H1 (cell line): ENCODE data around the gene SIPA1L3.
"Not testable (repeated sequence)": the region's sequence is repeated elsewhere in the genome, so short reads cannot be mapped to it uniquely, and the experiment has no call there.

Source experiments
- CBX5 ChIP-seq: fragments of 300-800, 300-1000 bp; sonication (generic); IDR thresholded peaks from 2 replicates; pipeline ENCODE4 v1.7.1; 2016; ENCODE audit warnings: antibody characterized with exemption, low read length, low read depth
- CEBPB ChIP-seq: IDR thresholded peaks from 2 replicates; pipeline ENCODE4 v1.6.1; 2012; ENCODE audit warnings: low read depth, low read length
- CTCF ChIP-seq, 3 experiments: IDR thresholded peaks; 1 replicate in 2 of 3; 2 replicates in 1 of 3; pipeline versions ENCODE4 v1.5.1 to v1.6.1; 2011; ENCODE audit warnings: low read length in 3 of 3, mild to moderate bottlenecking in 3 of 3, inconsistent platforms in 2 of 3, low read depth in 1 of 3, moderate library complexity in 1 of 3; ENCODE audit not compliant: insufficient read depth in 1 of 3; ENCODE audit errors: control extremely low read depth in 1 of 3
- EZH2 ChIP-seq: fragments of 200-600 bp; sonication (generic); IDR thresholded peaks from 2 replicates; pipeline ENCODE4 v1.7.1; 2012; ENCODE audit warnings: low read depth, mild to moderate bottlenecking, moderate library complexity, low read length, inconsistent platforms; ENCODE audit not compliant: severe bottlenecking
- JUND ChIP-seq: IDR thresholded peaks from 2 replicates; pipeline ENCODE4 v1.6.1; 2011; ENCODE audit warnings: mild to moderate bottlenecking, improper control_type of control experiment, low read length
- POLR2A ChIP-seq, 2 experiments: IDR thresholded peaks; 1 replicate in 1 of 2; 2 replicates in 1 of 2; pipeline ENCODE4 v1.6.1; 2011; ENCODE audit warnings: low read depth in 2 of 2, low read length in 2 of 2, mild to moderate bottlenecking in 2 of 2; ENCODE audit errors: control extremely low read depth in 1 of 2
- POLR2AphosphoS5 ChIP-seq: IDR thresholded peaks from 2 replicates; pipeline ENCODE4 v1.6.1; 2011; ENCODE audit warnings: low read depth, low read length
- RAD21 ChIP-seq, 2 experiments: IDR thresholded peaks in 1 of 2; conservative IDR thresholded peaks in 1 of 2; 2 replicates each; pipeline ENCODE4 v1.6.1; 2011; ENCODE audit warnings: low read depth in 2 of 2, low read length in 2 of 2, improper control_type of control experiment in 1 of 2, inconsistent platforms in 1 of 2, mild to moderate bottlenecking in 1 of 2, moderate library complexity in 1 of 2
- SIN3A ChIP-seq, 2 experiments: IDR thresholded peaks in 1 of 2; conservative IDR thresholded peaks in 1 of 2; 2 replicates each; pipeline ENCODE4 v1.6.1; 2011 to 2012; ENCODE audit warnings: low read length in 2 of 2, improper control_type of control experiment in 1 of 2, low read depth in 1 of 2, mild to moderate bottlenecking in 1 of 2
- SRF ChIP-seq: IDR thresholded peaks from 2 replicates; pipeline ENCODE4 v1.6.1; 2011; ENCODE audit warnings: mild to moderate bottlenecking, low read depth, low read length, moderate library complexity
- SUZ12 ChIP-seq: fragments of 200-600 bp; sonication (generic); IDR thresholded peaks from 2 replicates; pipeline ENCODE4 v1.6.1; 2012; ENCODE audit warnings: mild to moderate bottlenecking, inconsistent platforms, low read length, moderate library complexity, mixed read lengths
- TCF12 ChIP-seq: IDR thresholded peaks from 2 replicates; pipeline ENCODE4 v1.6.1; 2011; ENCODE audit warnings: low read depth, mild to moderate bottlenecking, low read length
- ZNF274 ChIP-seq: IDR thresholded peaks from 2 replicates; pipeline ENCODE4 v1.7.0; 2012; ENCODE audit warnings: low read length, borderline replicate concordance; ENCODE audit errors: extremely low read depth

- TF ChIP-seq CEBPB; CTCF (IDR thresholded peaks at IDR 0.05; ENCODE audit: control extremely low read depth in 1 of 3, insufficient read depth in 1 of 3, low read depth in 1 of 3, low read length in 3 of 3); RAD21 (IDR thresholded peaks at IDR 0.05 in 1 of 2, conservative IDR thresholded peaks at IDR 0.05 in 1 of 2; ENCODE audit: low read depth in 2 of 2, low read length in 2 of 2); SIN3A (conservative IDR thresholded peaks at IDR 0.05 in 1 of 2, IDR thresholded peaks at IDR 0.05 in 1 of 2; ENCODE audit: low read depth in 1 of 2, low read length in 2 of 2); EZH2; POLR2A (IDR thresholded peaks at IDR 0.05; ENCODE audit: control extremely low read depth in 1 of 2, low read depth in 2 of 2, low read length in 2 of 2); SRF; JUND; SUZ12; TCF12; CBX5; POLR2AphosphoS5; ZNF274: not testable (repeated sequence)
Measured at GRCh38 chr19:37865930-37866329, 41.1 kb upstream of the SIPA1L3 start.
